ENCODE data around the gene FAAP20. TPM values are rescaled to one million over a fixed set of nuclear protein-coding genes. Genes with fewer than 3 reads are reported as not detected.
A peak's percentile ranks its signal among the peaks of the same experiment; 100 is the strongest.
"Not testable (repeated sequence)": the region's sequence is repeated elsewhere in the genome, so short reads cannot be mapped to it uniquely, and the experiment has no call there.

The FAAP20 gene
- total and polyA plus RNA-seq, 4 donors: 5.6 to 31.5 (median 15.7) TPM

GRCh38 chr1:2148691-2149090 lies 45.9 kb downstream of the FAAP20 start:
- Histone ChIP-seq H3K4me1 (ENCODE audit: control insufficient read depth in 4 of 4, insufficient read depth in 4 of 4, low read length in 3 of 4) (no peaks in the 10 kb centered on the region), H3K36me3 (ENCODE audit: control insufficient read depth in 4 of 4, insufficient read depth in 3 of 4, low read depth in 1 of 4, low read length in 3 of 4) (peaks cover 0 to 50% (median 6%) of the 10 kb centered on the region in 4 donors), H3K27me3 (ENCODE audit: control insufficient read depth in 4 of 4, insufficient read depth in 4 of 4, low read length in 3 of 4) (no peaks in the 10 kb centered on the region), H3K9me3 (ENCODE audit: control insufficient read depth in 4 of 4, low read length in 3 of 4) (no peaks in the 10 kb centered on the region), H3K27ac (ENCODE audit: low read depth in 1 of 2, low read length in 2 of 2) (peak overlapping the region; percentile 21 to 22), H3K4me3 (ENCODE audit: low read depth in 1 of 3, low read length in 3 of 3) (no peak overlapping the region), H3K9ac (ENCODE audit: low read depth in 1 of 2, low read length in 2 of 2) (no peak overlapping the region)
- TF ChIP-seq SP1 (IDR thresholded peaks at IDR 0.05): peak; percentile 27
- TF ChIP-seq, protein P1, sequence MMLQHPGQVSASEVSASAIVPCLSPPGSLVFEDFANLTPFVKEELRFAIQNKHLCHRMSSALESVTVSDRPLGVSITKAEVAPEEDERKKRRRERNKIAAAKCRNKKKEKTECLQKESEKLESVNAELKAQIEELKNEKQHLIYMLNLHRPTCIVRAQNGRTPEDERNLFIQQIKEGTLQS (IDR thresholded peaks at IDR 0.05): no peak
- DNase-seq (ENCODE audit: low spot score): no peak
- WGBS: 71% methylated on average over 14 of the region's 14 CpGs

DNA sequence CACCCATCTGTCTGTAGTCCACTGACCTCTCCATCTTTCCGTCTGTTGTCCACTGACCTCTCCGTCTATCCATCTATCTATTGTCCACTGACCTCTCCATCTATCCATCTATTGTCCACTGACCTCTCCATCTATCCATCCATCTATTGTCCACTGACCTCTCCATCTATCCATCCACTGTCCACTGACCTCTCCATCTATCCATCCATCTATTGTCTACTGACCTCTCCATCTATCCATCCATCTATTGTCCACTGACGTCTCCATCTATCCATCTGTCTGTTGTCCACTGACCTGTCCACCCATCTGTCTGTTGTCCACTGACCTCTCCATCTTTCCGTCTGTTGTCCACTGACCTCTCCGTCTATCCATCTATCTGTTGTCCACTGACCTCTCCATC lies 46.7 kb downstream of the FAAP20 start:
- not testable (repeated sequence) for H3K9ac ChIP-seq (ENCODE audit: low read depth in 1 of 2, low read length in 2 of 2); H3K4me3 ChIP-seq (ENCODE audit: low read depth in 1 of 3, low read length in 3 of 3); H3K9me3 ChIP-seq (ENCODE audit: control insufficient read depth in 4 of 4, low read length in 3 of 4); H3K4me1 ChIP-seq (ENCODE audit: control insufficient read depth in 4 of 4, insufficient read depth in 4 of 4, low read length in 3 of 4); H3K27ac ChIP-seq (ENCODE audit: low read depth in 1 of 2, low read length in 2 of 2); H3K27me3 ChIP-seq (ENCODE audit: control insufficient read depth in 4 of 4, insufficient read depth in 4 of 4, low read length in 3 of 4); DNase-seq (ENCODE audit: low spot score)
- H3K36me3 ChIP-seq (ENCODE audit: control insufficient read depth in 4 of 4, insufficient read depth in 3 of 4, low read depth in 1 of 4, low read length in 3 of 4): peaks cover 0 to 45% (median 4%) of the 10 kb centered on the region in 4 donors
- WGBS: 98% methylated on average over 5 of the region's 5 CpGs

- Histone ChIP-seq H3K4me3 (ENCODE audit: low read depth in 1 of 3, low read length in 3 of 3) (no peak overlapping the region), H3K9ac (ENCODE audit: low read depth in 1 of 2, low read length in 2 of 2) (no peak overlapping the region), H3K27me3 (ENCODE audit: control insufficient read depth in 4 of 4, insufficient read depth in 4 of 4, low read length in 3 of 4) (no peaks in the 10 kb centered on the region), H3K27ac (ENCODE audit: low read depth in 1 of 2, low read length in 2 of 2) (no peak overlapping the region), H3K9me3 (ENCODE audit: control insufficient read depth in 4 of 4, low read length in 3 of 4) (no peaks in the 10 kb centered on the region), H3K4me1 (ENCODE audit: control insufficient read depth in 4 of 4, insufficient read depth in 4 of 4, low read length in 3 of 4) (no peaks in the 10 kb centered on the region), H3K36me3 (ENCODE audit: control insufficient read depth in 4 of 4, insufficient read depth in 3 of 4, low read depth in 1 of 4, low read length in 3 of 4) (peaks cover 0 to 39% (median 5%) of the 10 kb centered on the region in 4 donors)
- WGBS: 91% methylated on average over 11 of the region's 11 CpGs
- DNase-seq (ENCODE audit: low spot score): no peak
- TF ChIP-seq RAD21 (IDR thresholded peaks at IDR 0.05): no peak
- TF ChIP-seq, protein P1 (IDR thresholded peaks at IDR 0.05): no peak
- TF ChIP-seq, protein P2, sequence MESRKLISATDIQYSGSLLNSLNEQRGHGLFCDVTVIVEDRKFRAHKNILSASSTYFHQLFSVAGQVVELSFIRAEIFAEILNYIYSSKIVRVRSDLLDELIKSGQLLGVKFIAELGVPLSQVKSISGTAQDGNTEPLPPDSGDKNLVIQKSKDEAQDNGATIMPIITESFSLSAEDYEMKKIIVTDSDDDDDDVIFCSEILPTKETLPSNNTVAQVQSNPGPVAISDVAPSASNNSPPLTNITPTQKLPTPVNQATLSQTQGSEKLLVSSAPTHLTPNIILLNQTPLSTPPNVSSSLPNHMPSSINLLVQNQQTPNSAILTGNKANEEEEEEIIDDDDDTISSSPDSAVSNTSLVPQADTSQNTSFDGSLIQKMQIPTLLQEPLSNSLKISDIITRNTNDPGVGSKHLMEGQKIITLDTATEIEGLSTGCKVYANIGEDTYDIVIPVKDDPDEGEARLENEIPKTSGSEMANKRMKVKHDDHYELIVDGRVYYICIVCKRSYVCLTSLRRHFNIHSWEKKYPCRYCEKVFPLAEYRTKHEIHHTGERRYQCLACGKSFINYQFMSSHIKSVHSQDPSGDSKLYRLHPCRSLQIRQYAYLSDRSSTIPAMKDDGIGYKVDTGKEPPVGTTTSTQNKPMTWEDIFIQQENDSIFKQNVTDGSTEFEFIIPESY (IDR thresholded peaks at IDR 0.05): no peak
- TF ChIP-seq FOXA1 (IDR thresholded peaks at IDR 0.05): no peak
- TF ChIP-seq EGR1 (IDR thresholded peaks at IDR 0.05; ENCODE audit: low read depth in 2 of 2): no peak
- TF ChIP-seq SP1 (IDR thresholded peaks at IDR 0.05): no peak
- TF ChIP-seq REST (IDR thresholded peaks at IDR 0.05): no peak
- no peak for TF ChIP-seq NR2F2 (IDR thresholded peaks at IDR 0.05)
- TF ChIP-seq RXRA (IDR thresholded peaks at IDR 0.05): no peak
- no peak for TF ChIP-seq YY1 (IDR thresholded peaks at IDR 0.05)
- TF ChIP-seq JUND (IDR thresholded peaks at IDR 0.05): no peak
- no peak for TF ChIP-seq FOXA2 (IDR thresholded peaks at IDR 0.05)
Measured at GRCh38 chr1:2146836-2147517, 47.6 kb downstream of the FAAP20 start.
